K562 (cell line): ENCODE results near the gene SPRN. TPM values are rescaled to one million over a fixed set of nuclear protein-coding genes. Genes with fewer than 3 reads are reported as not detected.

Experiments used
- ATAC-seq: fragments of 200-7000 bp; cut with Tn5 transposase; 3 replicates; pipeline ENCODE4 v1.9.1; 2020; ENCODE audit warnings: moderate library complexity
- BruUV-seq: library from RNA; stranded (reverse); fragments of 400-500 nt; replicated peaks from 2 replicates; lab custom pipeline; 2021; lab: Mats Ljungman, UMichigan
- CTCF ChIA-PET: fragments of 300-600 bp; formaldehyde crosslinking; extraction: SDS; loops from one replicate; lab custom pipeline; 2021; ENCODE audit warnings: low intra/inter-chr PET ratio; lab: Yijun Ruan, JAX
- POLR2A ChIA-PET: fragments of 300-600, 350-650 bp; sonication (Branson Sonifier 250); formaldehyde crosslinking; extraction: SDS; loops from one replicate; lab custom pipeline; 2021; ENCODE audit warnings: antibody characterized with exemption, inconsistent platforms; lab: Yijun Ruan, JAX
- DNase-seq, 4 experiments: peaks; one replicate each; pipeline versions ENCODE4 v3.0.0 to v3.0.0-alpha.2; 2011 to 2018; ENCODE audit warnings: low spot score in 3 of 4, mixed read lengths in 3 of 4; ENCODE audit errors: extremely low read depth in 1 of 4
- FAIRE-seq: peaks from 2 replicates; lab custom pipeline; 2011; peaks lifted over from hg19 to GRCh38; lab: Jason Lieb, UNC
- H2AFZ ChIP-seq: 2 replicates; pipeline ENCODE4 v1.6.0; 2011; ENCODE audit warnings: low read depth, low read length, control low read depth, inconsistent platforms
- H3K27ac ChIP-seq: fragments of 200-600 bp; 3 replicates; pipeline ENCODE4 v1.8.0; 2011; ENCODE audit warnings: low read depth, mild to moderate bottlenecking, control low read depth, inconsistent platforms, low read length, moderate library complexity, mixed read lengths; ENCODE audit errors: extremely low read depth
- H3K27me3 ChIP-seq, 2 experiments: fragments of 300-600 bp in 1 of 2; 2 replicates in 1 of 2; 3 replicates in 1 of 2; pipeline versions ENCODE4 v1.6.0 to v1.8.0; 2011; ENCODE audit warnings: inconsistent platforms in 2 of 2, low read length in 2 of 2, mild to moderate bottlenecking in 1 of 2, mixed read lengths in 1 of 2, moderate library complexity in 1 of 2; ENCODE audit not compliant: control insufficient read depth in 2 of 2, insufficient read depth in 2 of 2
- H3K36me3 ChIP-seq: fragments of 300-600 bp; 3 replicates; pipeline ENCODE4 v1.8.0; 2011; ENCODE audit warnings: mild to moderate bottlenecking, low read length, inconsistent platforms; ENCODE audit not compliant: control insufficient read depth, insufficient read depth
- H3K4me1 ChIP-seq, 2 experiments: fragments of 200-600 bp in 1 of 2; replicated peaks in 1 of 2; 2 replicates in 1 of 2; 3 replicates in 1 of 2; pipeline versions ENCODE4 v1.5.1 to v1.8.0; 2011; ENCODE audit warnings: inconsistent platforms in 2 of 2, low read length in 2 of 2, mild to moderate bottlenecking in 1 of 2, mixed read lengths in 1 of 2, moderate library complexity in 1 of 2; ENCODE audit not compliant: control insufficient read depth in 2 of 2, insufficient read depth in 2 of 2
- H3K4me2 ChIP-seq: 2 replicates; pipeline ENCODE4 v1.6.1; 2011; ENCODE audit warnings: low read length, control low read depth, inconsistent platforms, mixed read lengths; ENCODE audit not compliant: insufficient read depth
- H3K4me3 ChIP-seq: fragments of 200-600 bp; sonication (generic), shearing (Covaris generic); 2 replicates; pipeline ENCODE4 v1.5.1; 2016; ENCODE audit warnings: control low read depth, inconsistent platforms
- H3K79me2 ChIP-seq: fragments of 200-600 bp; 3 replicates; pipeline ENCODE4 v1.8.0; 2011; ENCODE audit warnings: low read length, inconsistent platforms; ENCODE audit not compliant: control insufficient read depth, insufficient read depth
- H3K9ac ChIP-seq, 2 experiments: 2 replicates each; pipeline versions ENCODE4 v1.6.0 to v1.6.1; 2011; ENCODE audit warnings: low read depth in 2 of 2, low read length in 2 of 2, control low read depth in 1 of 2, inconsistent platforms in 1 of 2, mild to moderate bottlenecking in 1 of 2, mixed read lengths in 1 of 2; ENCODE audit not compliant: insufficient read depth in 1 of 2
- H3K9me1 ChIP-seq: one replicate; pipeline ENCODE4 v1.6.0; 2011; ENCODE audit warnings: inconsistent platforms, mild to moderate bottlenecking, low read length, moderate library complexity; ENCODE audit not compliant: control insufficient read depth, insufficient read depth
- H3K9me3 ChIP-seq: replicated peaks from 2 replicates; pipeline ENCODE4 v1.5.1; 2011; ENCODE audit warnings: low read depth, low read length, inconsistent platforms; ENCODE audit not compliant: control insufficient read depth, insufficient read depth
- H4K20me1 ChIP-seq: replicated peaks from 2 replicates; pipeline ENCODE4 v1.6.1; 2011; ENCODE audit warnings: low read length, inconsistent platforms, mixed read lengths; ENCODE audit not compliant: control insufficient read depth, insufficient read depth
- ETV1 ChIP-seq: fragments of 450-650 bp; conservative IDR thresholded peaks from 2 replicates; pipeline ENCODE4 v1.6.1; 2016; ENCODE audit warnings: missing genetic modification characterization, control low read depth, low read depth, missing compliant biosample characterization
- RNF2 ChIP-seq: sonication (generic); IDR thresholded peaks from 2 replicates; pipeline ENCODE4 v1.6.1; 2016
- RUNX1 ChIP-seq: sonication (generic); IDR thresholded peaks from 2 replicates; pipeline ENCODE4 v1.6.1; 2016; ENCODE audit warnings: antibody characterized with exemption, low read depth
- TBL1XR1 ChIP-seq, 2 experiments: IDR thresholded peaks; 2 replicates each; pipeline ENCODE4 v1.6.1; 2012; ENCODE audit warnings: improper control_type of control experiment in 2 of 2, low read length in 2 of 2, mild to moderate bottlenecking in 1 of 2
- TSHZ1 ChIP-seq: fragments of 250-450 bp; sonication (Bioruptor Pico); IDR thresholded peaks from 2 replicates; pipeline ENCODE4 v1.4.0; 2020; ENCODE audit warnings: mild to moderate bottlenecking, moderate library complexity
- YBX1 ChIP-seq: fragments of 450-650 bp; IDR thresholded peaks from 2 replicates; pipeline ENCODE4 v1.7.1; 2016; ENCODE audit warnings: mild to moderate bottlenecking
- ZBTB43 ChIP-seq: sonication (generic); formaldehyde crosslinking; IDR thresholded peaks from 2 replicates; pipeline ENCODE4 v1.8.0; 2023; ENCODE audit warnings: mild to moderate bottlenecking, missing genetic modification reagents
- ZSCAN32 ChIP-seq: fragments of 450-650 bp; formaldehyde crosslinking; IDR thresholded peaks from 2 replicates; pipeline ENCODE4 v1.4.0; 2020; ENCODE audit warnings: mild to moderate bottlenecking, moderate library complexity
- WGBS: fragments of 100-300 bp; shearing (Covaris generic); methylation state at CpG from one replicate; pipeline ENCODE4 v1.1.6; 2016; ENCODE audit warnings: low coverage, mixed read lengths; ENCODE audit not compliant: insufficient coverage; ENCODE audit errors: missing lambda C conversion rate; 5-methylcytosine and 5-hydroxymethylcytosine counted together
- in situ Hi-C: fragments of 300-500 bp; cut with MboI; formaldehyde crosslinking; loops from 4 replicates; pipeline ENCODE4 v1.15.0; 2018; ENCODE audit warnings: inconsistent platforms, mixed read lengths
- intact Hi-C: fragments of 100-400 bp; cut with micrococcal nuclease; formaldehyde crosslinking; loops from 2 replicates; pipeline ENCODE4 v1.14.2; 2022
- polyA plus RNA-seq, 8 experiments: library from polyadenylated mRNA; depleted of rRNA in 4 of 8; stranded (reverse) in 5 of 8; unstranded in 3 of 8; fragments of >200 nt; fragmentation: Nextera tagmentation in 2 of 8; fragmentation: Illumina TruSeq in 1 of 8; extraction: Ambion mirVana in 2 of 8; extraction: Trizol in 1 of 8; gene quantifications; 2 replicates each; pipeline versions ENCODE4 v1.2.1 to v1.2.3, GENCODE V29; 2011 to 2014; ENCODE audit warnings: inconsistent platforms in 1 of 8, missing spikeins in 1 of 8
- total RNA-seq, 7 experiments: library from RNA; depleted of rRNA in 6 of 7; stranded (reverse); fragments of >200 nt in 6 of 7; fragmentation: Illumina TruSeq in 2 of 7; extraction: Trizol in 2 of 7; gene quantifications; 2 replicates each; pipeline versions ENCODE4 v1.2.1 to v1.2.3, GENCODE V29; 2011 to 2021; ENCODE audit warnings: low replicate concordance in 1 of 7
- TF ChIP-seq, protein P1 (sequence below): sonication (generic); formaldehyde crosslinking; IDR thresholded peaks from 2 replicates; pipeline ENCODE4 v1.8.0; 2022; ENCODE audit warnings: mild to moderate bottlenecking, missing genetic modification reagents
- TF ChIP-seq, protein P2 (sequence below): fragments of 250-450 bp; sonication (Bioruptor Pico); IDR thresholded peaks from 2 replicates; pipeline ENCODE4 v1.5.0; 2022; ENCODE audit warnings: mild to moderate bottlenecking
- TF ChIP-seq, protein P3 (sequence below): sonication (generic); formaldehyde crosslinking; IDR thresholded peaks from 2 replicates; pipeline ENCODE4 v1.8.1; 2023; ENCODE audit warnings: mild to moderate bottlenecking, missing genetic modification reagents
- TF ChIP-seq, protein P4 (sequence below): fragments of 250-450 bp; sonication (Bioruptor Pico); IDR thresholded peaks from 2 replicates; pipeline ENCODE4 v1.9.0; 2021; ENCODE audit warnings: mild to moderate bottlenecking

SPRN gene
- total and polyA plus RNA-seq, 9 of the 15 experiments (the other 6 are each of a cell fraction or from before 2014, with no cell fraction given), result 0.04 TPM; not detected in 8

- POLR2A ChIA-PET, result no interaction called here
- H2AFZ ChIP-seq, result no peak overlapping the region
- TF ChIP-seq, protein P1, sequence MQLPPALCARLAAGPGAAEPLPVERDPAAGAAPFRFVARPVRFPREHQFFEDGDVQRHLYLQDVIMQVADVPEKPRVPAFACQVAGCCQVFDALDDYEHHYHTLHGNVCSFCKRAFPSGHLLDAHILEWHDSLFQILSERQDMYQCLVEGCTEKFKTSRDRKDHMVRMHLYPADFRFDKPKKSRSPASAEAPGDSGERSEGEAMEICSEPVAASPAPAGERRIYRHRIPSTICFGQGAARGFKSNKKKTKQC (CRISPR knock-in tag), result no peak
- TF ChIP-seq ZSCAN32 (CRISPR knock-in tag) (no peak), TBL1XR1 (IDR thresholded peaks at IDR 0.05; ENCODE audit: low read length in 2 of 2) (no peak), TSHZ1 (CRISPR knock-in tag) (no peak), RUNX1 (no peak), ETV1 (tag) (no peak), ZBTB43 (CRISPR knock-in tag) (no peak), YBX1 (no peak), RNF2 (no peak)
- TF ChIP-seq, protein P2, sequence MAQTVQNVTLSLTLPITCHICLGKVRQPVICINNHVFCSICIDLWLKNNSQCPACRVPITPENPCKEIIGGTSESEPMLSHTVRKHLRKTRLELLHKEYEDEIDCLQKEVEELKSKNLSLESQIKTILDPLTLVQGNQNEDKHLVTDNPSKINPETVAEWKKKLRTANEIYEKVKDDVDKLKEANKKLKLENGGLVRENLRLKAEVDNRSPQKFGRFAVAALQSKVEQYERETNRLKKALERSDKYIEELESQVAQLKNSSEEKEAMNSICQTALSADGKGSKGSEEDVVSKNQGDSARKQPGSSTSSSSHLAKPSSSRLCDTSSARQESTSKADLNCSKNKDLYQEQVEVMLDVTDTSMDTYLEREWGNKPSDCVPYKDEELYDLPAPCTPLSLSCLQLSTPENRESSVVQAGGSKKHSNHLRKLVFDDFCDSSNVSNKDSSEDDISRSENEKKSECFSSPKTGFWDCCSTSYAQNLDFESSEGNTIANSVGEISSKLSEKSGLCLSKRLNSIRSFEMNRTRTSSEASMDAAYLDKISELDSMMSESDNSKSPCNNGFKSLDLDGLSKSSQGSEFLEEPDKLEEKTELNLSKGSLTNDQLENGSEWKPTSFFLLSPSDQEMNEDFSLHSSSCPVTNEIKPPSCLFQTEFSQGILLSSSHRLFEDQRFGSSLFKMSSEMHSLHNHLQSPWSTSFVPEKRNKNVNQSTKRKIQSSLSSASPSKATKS (CRISPR knock-in tag), result no peak
- TF ChIP-seq, protein P3, sequence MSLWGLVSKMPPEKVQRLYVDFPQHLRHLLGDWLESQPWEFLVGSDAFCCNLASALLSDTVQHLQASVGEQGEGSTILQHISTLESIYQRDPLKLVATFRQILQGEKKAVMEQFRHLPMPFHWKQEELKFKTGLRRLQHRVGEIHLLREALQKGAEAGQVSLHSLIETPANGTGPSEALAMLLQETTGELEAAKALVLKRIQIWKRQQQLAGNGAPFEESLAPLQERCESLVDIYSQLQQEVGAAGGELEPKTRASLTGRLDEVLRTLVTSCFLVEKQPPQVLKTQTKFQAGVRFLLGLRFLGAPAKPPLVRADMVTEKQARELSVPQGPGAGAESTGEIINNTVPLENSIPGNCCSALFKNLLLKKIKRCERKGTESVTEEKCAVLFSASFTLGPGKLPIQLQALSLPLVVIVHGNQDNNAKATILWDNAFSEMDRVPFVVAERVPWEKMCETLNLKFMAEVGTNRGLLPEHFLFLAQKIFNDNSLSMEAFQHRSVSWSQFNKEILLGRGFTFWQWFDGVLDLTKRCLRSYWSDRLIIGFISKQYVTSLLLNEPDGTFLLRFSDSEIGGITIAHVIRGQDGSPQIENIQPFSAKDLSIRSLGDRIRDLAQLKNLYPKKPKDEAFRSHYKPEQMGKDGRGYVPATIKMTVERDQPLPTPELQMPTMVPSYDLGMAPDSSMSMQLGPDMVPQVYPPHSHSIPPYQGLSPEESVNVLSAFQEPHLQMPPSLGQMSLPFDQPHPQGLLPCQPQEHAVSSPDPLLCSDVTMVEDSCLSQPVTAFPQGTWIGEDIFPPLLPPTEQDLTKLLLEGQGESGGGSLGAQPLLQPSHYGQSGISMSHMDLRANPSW (CRISPR knock-in tag), result no peak
- TF ChIP-seq, protein P4, sequence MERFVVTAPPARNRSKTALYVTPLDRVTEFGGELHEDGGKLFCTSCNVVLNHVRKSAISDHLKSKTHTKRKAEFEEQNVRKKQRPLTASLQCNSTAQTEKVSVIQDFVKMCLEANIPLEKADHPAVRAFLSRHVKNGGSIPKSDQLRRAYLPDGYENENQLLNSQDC (CRISPR knock-in tag), result no peak
These were observed 21.1 kb downstream of the SPRN start for GRCh38 chr10:133403359-133403758.

More at GRCh38 chr10:133403359-133403758, 21.1 kb downstream of the SPRN start:
- WGBS, result 75% methylated on average over 10 of the region's 16 CpGs
- Histone ChIP-seq H3K27ac (no peak overlapping the region), H4K20me1 (no peaks in the 10 kb centered on the region), H3K4me2 (no peak overlapping the region), H3K79me2 (peaks cover 8% of the 10 kb centered on the region; the same call in 2 of the 3 replicates), H3K4me1 (peaks cover 0 to 7% of the 10 kb centered on the region in 2 experiments; a peak in 2 of 5 replicates), H3K36me3 (peaks cover 58% of the 10 kb centered on the region; the same call in 2 of the 3 replicates), H3K9ac (no peak overlapping the region), H3K9me3 (no peaks in the 10 kb centered on the region), H3K27me3 (no peaks in the 10 kb centered on the region), H3K4me3 (no peak overlapping the region), H3K9me1 (no peaks in the 10 kb centered on the region)
- intact Hi-C loops (no loop called here), in situ Hi-C loops (no loop called here)
- ATAC-seq (no peak), FAIRE-seq (no peak), DNase-seq (no peak)
- CTCF ChIA-PET, result no interaction called here
- BruUV-seq, result no TSS peak
